ENCODE measurements around the gene HAUS3. TPM values are rescaled to one million over a fixed set of nuclear protein-coding genes. Genes with fewer than 3 reads are reported as not detected.
A peak's percentile ranks its signal among the peaks of the same experiment; 100 is the strongest.

The HAUS3 gene
- total and polyA plus RNA-seq, 2 of the 8 experiments (the other 6 are each of a cell fraction or from before 2014, with no cell fraction given) = 3.2 to 14.8 TPM

DNA sequence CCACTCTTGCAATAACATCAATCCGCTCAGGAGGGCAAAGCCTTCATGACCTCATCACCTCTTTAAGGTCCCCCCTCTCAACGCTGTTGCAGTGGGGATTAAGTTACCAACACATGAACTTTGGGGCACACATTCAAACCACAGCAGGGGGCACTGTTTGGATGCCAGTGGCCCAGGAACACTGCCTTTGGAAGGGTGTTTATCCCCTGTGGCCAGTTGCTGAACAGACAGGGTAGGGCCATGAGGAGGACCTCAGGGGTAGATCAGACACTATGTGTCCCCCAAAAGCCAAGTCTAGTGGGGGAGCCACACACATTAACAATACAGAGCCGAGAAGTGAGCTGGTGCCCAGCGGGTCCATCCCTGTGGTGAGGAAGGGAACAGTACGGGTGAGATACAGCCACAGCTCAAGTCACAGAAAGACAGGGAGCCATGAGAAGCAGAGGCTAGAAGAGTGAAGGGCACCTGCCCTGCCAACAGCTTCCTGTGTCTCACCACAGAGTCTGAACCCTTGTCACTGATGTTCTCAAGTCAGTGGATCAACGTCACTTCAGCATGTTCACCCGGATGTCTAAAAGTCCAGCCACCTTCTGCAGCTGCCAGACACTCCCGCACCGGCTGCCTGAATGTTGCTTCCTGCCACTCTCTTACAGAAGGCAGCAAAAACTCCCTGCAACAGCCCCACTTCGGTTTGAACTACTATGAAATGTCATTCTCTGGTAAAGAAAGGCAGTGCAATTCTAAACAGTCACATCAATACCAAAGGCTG lies 39.8 kb upstream of the HAUS3 start:
- Histone ChIP-seq H4K91ac (replicated peaks; ENCODE audit: insufficient read length, low read length) (peak overlapping the region; percentile 26), H3K4ac (replicated peaks; ENCODE audit: insufficient read length, low read depth, low read length) (no peak overlapping the region), H3K18ac (ENCODE audit: extremely low read depth, low read length) (no peak overlapping the region), H2BK15ac (ENCODE audit: low read length) (0 out of 2 replicates have a peak overlapping the region, but pooled peaks have one; percentile 29), H3K56ac (replicated peaks; ENCODE audit: insufficient read length, low read depth, low read length) (no peak overlapping the region), H3K79me1 (ENCODE audit: low read depth, low read length) (no peaks in the 10 kb centered on the region), H3K4me3 (ENCODE audit: extremely low read depth in 1 of 4, insufficient read depth in 2 of 4, low read depth in 3 of 4, low read length in 4 of 4) (no peak overlapping the region), H3K14ac (ENCODE audit: insufficient read length) (no peak overlapping the region), H2BK5ac (ENCODE audit: low read depth, low read length) (no peak overlapping the region), H2BK120ac (replicated peaks; ENCODE audit: low read depth, low read length) (no peak overlapping the region), H2BK20ac (ENCODE audit: low read length) (no peak overlapping the region), H3K4me1 (replicated peaks in 1 of 4; ENCODE audit: control insufficient read depth in 3 of 4, insufficient read depth in 4 of 4, low read length in 3 of 4) (no peaks in the 10 kb centered on the region; a peak in 1 of 7 replicates), H3K9ac (replicated peaks in 1 of 4; ENCODE audit: extremely low read depth in 1 of 4, low read depth in 3 of 4, low read length in 3 of 4) (no peak overlapping the region), H2AFZ (ENCODE audit: low read length) (no peak overlapping the region), H3K4me2 (ENCODE audit: insufficient read depth in 1 of 2, low read depth in 2 of 2, low read length in 2 of 2) (no peak overlapping the region), H4K20me1 (replicated peaks in 1 of 2; ENCODE audit: control insufficient read depth in 1 of 2, insufficient read depth in 2 of 2, low read length in 2 of 2) (peaks cover 0 to 4% of the 10 kb centered on the region in 2 experiments), H3K36me3 (ENCODE audit: control insufficient read depth in 2 of 4, insufficient read depth in 4 of 4, low read length in 3 of 4) (no peaks in the 10 kb centered on the region), H3K23ac (ENCODE audit: insufficient read length) (no peak overlapping the region), H3K79me2 (ENCODE audit: control insufficient read depth in 1 of 2, insufficient read depth in 2 of 2, low read length in 2 of 2) (no peaks in the 10 kb centered on the region), H4K8ac (ENCODE audit: extremely low read depth, insufficient read depth, low read length) (no peak overlapping the region), H4K5ac (ENCODE audit: insufficient read length, low read depth, low read length) (no peak overlapping the region), H2BK12ac (ENCODE audit: low read depth, low read length) (no peak overlapping the region), H3K9me3 (ENCODE audit: insufficient read depth in 2 of 2, low read depth in 1 of 2, low read length in 1 of 2) (no peaks in the 10 kb centered on the region), H3K27me3 (replicated peaks in 1 of 4; ENCODE audit: control insufficient read depth in 3 of 4, extremely low read depth in 1 of 4, insufficient read depth in 3 of 4, low read length in 3 of 4) (no peaks in the 10 kb centered on the region), H3K23me2 (ENCODE audit: low read depth, low read length) (peaks cover 7% of the 10 kb centered on the region; the same call in 1 of the 2 replicates), H2AK5ac (ENCODE audit: low read depth, low read length) (no peak overlapping the region), H3K27ac (ENCODE audit: low read depth, low read length) (no peak overlapping the region)
- no peak for FAIRE-seq
- DNase-seq (ENCODE audit: low read depth in 1 of 2, low spot score in 2 of 2) = no peak
- WGBS, 2 experiments (ENCODE audit: extremely low coverage in 1 of 2, insufficient coverage in 1 of 2, insufficient read length in 1 of 2, insufficient replicate concordance in 2 of 2, low coverage in 1 of 2, low lambda C conversion rate in 2 of 2, missing lambda C conversion rate in 1 of 2) = 93% methylated on average over 10 of the region's 10 CpGs; no CpG with 5 or more reads in 1 of the 2 experiments
- CTCF ChIA-PET (ENCODE audit: partially characterized antibody) = no interaction called here
- TF ChIP-seq RAD21 (IDR thresholded peaks at IDR 0.05 in 1 of 2, conservative IDR thresholded peaks at IDR 0.05 in 1 of 2; ENCODE audit: low read depth in 2 of 2, low read length in 2 of 2) = peak in 1 of 2 experiments; percentile 4; a peak in 2 of 4 replicates
- TF ChIP-seq, protein P1, sequence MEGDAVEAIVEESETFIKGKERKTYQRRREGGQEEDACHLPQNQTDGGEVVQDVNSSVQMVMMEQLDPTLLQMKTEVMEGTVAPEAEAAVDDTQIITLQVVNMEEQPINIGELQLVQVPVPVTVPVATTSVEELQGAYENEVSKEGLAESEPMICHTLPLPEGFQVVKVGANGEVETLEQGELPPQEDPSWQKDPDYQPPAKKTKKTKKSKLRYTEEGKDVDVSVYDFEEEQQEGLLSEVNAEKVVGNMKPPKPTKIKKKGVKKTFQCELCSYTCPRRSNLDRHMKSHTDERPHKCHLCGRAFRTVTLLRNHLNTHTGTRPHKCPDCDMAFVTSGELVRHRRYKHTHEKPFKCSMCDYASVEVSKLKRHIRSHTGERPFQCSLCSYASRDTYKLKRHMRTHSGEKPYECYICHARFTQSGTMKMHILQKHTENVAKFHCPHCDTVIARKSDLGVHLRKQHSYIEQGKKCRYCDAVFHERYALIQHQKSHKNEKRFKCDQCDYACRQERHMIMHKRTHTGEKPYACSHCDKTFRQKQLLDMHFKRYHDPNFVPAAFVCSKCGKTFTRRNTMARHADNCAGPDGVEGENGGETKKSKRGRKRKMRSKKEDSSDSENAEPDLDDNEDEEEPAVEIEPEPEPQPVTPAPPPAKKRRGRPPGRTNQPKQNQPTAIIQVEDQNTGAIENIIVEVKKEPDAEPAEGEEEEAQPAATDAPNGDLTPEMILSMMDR (IDR thresholded peaks at IDR 0.05; ENCODE audit: control extremely low read depth in 1 of 3, insufficient read depth in 1 of 3, low read depth in 1 of 3, low read length in 3 of 3) = peak in 1 of 3 experiments; percentile 26; a peak in 1 of 4 replicates
- no peak for TF ChIP-seq SUZ12 (IDR thresholded peaks at IDR 0.05; ENCODE audit: low read length)
- POLR2A ChIA-PET (ENCODE audit: partially characterized antibody) = no interaction called here
